GM21786 (cell line): Measurements from ENCODE around the gene TRPM1.

Source experiments
- ATAC-seq: cut with Tn5 transposase; IDR thresholded peaks from one replicate; pipeline ENCODE4 v1.9.1; 2021; ENCODE audit not compliant: unreplicated experiment

TRPM1 gene

DNA sequence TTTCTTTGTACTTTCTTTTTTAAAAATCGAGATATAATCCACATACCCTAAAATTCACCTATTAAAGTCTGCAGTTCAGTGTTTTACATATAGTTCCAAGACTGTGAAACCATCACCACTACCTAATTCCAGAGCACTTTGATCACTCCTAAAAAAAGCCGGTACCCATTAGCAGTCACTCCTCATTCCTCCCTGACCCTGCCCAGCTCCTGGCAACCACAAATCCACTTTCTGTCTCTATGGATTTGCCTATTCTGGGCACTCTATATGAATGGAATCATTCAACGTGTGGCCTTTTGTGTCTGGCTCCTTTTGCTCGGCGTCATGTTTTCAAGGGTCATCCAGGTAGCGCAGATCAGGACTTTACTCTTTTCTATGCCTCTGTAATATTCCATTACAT, 17.3 kb downstream of the TRPM1 start:
- no peak for ATAC-seq

DNA sequence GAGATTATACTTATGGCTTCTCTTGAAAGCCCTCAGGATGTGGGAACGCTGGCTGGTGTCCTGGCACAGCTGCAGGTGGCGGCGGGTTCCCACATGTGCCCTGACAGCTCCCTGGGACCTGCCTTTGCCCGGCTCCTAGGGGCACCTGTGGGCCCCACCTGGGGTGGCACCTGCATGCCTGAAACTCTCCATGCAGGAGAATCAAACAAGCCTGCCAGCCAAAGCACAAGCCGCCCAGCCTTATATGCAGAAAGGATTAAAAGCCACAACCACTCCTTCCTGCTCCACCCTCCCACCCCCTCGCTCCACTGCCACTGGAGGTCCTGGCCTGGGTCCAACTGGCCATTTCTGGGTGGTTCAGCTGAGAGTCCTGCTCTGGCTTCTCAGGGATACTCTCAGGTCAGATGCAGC, 18.1 kb downstream of the TRPM1 start:
- ATAC-seq, result no peak

DNA sequence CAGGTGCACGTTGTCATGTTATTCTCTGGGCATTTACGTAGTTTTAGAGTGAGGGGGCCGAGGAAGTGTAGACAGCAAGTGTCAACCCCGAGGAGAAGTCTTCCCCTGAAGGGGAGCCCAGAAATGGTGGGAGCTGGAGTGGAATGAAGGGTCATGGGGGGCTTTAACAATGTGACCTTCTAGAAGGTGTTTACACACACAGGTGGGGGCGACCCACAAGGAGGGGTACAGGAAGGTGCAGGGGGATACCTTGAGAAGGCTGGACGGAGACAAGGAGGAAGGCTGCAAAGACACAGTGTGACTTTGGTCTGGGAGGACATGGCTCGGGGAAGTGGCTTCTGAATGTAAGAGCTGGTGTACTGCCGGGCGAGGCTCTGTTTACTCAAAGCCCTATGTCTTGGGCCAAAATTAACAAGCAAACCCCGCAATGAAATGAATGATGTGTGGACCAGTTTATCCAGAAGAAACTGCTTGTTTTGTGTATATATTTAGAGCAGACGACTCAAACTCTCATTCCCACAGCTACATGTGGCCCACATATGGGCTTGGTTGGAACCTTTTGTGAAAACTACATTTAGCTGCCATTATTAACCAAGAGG, 18.7 kb downstream of the TRPM1 start:
- no peak for ATAC-seq

DNA sequence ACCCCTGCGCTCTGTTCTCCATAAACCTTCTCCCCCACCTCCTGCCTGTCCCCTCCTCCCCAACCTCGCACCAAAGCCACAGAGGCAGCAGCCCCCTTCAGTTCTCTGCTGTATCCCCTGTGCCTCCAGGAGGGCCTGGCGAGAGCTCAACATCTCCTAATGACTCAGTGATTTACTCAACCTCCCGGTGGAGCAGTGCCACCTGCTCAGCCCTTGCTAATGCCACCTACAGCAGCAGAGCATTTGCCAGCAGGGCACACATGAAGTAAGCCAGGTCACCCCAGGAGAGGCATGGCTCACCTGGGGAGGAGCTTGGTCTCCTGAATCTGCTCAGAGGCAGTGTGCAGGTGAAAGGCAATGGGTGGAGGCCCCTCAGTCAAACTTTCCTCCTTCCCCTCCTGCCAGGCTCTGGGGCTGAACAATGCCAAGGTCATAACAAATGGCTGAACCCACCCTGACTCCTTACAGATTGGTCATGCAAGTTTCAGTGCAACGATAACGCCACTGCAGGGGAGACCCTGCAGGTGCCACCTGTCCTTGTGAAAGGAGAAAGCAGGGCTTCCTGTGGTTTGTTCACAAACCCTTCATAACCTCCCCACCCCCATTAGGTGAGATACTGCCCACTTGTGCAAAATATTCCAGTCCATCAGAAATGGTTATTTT, 19.8 kb downstream of the TRPM1 start:
- no peak for ATAC-seq

DNA sequence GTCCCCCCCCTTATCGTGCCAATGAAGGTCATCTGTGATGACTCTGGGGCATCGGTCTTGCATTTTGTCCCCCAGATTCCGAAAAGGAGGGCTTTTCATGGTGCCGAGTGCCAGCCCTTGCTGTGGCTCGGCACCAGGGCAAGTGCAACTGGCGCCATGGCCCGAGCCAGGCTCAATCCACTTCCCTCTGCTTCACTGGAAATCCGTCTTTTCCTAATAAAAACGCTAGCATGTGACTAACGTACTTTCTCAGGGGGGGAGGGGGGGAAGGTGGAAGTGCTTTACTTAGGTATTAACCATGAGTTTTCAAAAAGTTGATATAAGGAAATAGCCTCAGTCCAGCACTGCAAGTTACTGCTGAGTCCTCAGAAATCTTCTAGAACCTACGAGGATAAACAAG, 20.5 kb downstream of the TRPM1 start:
- ATAC-seq, result no peak

DNA sequence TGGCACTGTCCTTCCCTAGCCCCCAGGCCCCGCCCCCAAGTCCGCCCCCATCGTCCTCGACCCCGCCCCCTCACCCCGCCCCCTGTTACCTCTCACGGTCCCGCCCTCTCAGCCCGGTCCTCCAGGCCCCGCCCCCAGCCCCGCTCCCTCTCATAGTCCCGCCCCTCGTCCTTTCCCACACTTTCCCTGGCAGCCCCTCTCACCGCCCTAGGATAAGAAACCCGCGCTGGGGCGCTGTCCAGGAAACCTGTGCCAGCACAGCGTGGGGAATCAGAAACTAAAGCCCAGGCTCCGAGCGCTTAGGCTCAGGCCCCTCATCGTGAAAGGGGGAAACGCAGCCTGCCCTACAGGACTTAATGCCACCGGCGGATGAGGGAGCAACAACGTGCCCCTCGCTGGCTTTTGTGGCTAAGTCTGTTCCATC, 20.9 kb downstream of the TRPM1 start:
- no peak for ATAC-seq

DNA sequence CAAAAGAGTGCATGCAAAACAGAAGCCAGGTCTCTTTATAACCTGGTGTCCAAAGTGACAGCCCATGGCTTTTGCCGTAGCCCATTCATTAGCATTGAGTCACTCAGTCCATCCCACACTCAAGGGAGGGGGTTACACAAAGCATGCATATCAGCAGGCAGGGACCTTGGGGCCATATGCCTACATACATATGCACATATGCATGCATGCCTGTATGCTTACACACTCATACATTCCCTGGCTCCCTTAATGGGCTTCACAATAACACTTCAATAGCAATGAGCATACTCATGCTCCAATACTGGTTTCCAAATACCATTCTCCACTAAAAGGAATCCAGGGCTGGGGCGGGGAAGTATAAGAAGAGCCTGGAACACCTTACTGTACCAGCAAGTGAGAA, 22.0 kb downstream of the TRPM1 start:
- ATAC-seq, result no peak

DNA sequence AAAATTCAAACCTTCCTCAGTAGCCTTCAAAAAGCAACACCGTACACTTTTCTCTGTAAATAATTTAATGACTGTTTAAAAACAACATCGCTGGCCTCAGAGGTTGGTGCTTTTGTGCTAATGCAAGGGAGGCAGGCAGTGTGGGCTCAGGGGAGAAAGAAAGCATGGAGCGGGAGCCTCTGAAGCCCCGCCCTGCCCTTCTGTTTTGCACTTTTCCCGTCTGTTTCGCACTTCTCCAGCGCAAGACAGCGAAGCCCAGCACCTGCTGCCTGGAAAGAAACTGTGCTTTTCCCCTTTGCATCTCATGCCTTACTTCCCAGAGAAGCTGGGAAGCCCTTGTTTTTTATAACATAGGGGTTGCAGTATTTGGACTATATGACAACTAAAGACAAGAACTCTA, 23.1 kb downstream of the TRPM1 start:
- ATAC-seq, result no peak

DNA sequence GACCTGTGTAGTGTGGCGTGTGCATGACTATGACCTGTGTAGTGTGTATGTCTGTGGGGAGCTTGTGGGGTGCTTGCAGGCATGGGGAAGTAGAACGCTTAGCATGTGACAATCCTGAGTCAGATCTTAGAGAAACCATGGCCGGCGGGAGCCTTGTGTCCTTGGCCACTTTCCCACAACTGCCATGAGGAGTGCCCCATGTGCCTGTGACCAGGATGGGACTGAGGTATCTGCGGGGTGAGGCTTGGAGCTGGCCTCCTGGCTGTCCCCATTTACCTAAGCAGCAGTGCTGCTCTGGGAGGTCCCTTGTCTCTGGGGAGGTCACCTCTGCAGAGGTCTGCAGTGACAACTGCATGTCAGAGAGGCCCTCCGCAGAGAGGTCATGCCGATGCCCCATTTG, 23.6 kb downstream of the TRPM1 start:
- no peak for ATAC-seq

DNA sequence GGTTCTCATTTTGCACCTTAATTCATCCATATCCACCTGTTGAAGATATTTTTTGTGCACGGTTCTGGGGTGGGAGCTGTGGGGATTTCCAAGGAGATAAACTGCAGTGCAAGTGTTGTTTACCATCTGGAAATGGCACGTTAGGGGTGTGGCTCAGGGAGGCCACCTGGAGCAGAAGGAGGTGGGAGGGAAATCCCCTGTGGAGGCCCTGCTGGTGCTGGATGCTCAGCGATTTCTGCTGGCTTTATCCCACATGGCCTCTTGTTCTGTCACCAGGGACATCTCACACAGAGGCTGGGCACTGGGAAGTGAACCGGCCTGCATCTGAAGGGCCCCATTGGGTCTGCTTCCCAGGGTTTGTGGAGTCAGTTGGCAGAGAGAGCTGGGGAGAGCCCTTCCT, 24.3 kb downstream of the TRPM1 start:
- no peak for ATAC-seq

DNA sequence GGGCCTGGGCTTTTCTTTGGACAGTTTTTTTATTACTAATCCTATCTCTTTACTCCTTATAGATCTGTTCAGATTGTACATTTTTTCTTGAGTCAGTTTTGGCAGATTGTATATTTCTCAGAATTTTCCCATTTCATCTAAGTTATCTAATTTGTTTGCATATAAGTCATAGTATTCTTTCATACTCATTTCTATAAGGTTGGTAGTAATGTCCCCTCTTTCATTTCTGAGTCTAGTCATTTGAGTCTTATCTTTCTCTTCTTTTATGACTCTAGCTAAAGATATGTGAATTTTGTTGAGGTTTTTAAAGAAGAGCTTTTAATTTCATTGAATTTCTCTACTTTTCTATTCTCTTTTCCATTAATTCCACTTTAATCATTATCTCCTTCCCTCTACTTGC, 27.2 kb downstream of the TRPM1 start:
- ATAC-seq, result no peak

DNA sequence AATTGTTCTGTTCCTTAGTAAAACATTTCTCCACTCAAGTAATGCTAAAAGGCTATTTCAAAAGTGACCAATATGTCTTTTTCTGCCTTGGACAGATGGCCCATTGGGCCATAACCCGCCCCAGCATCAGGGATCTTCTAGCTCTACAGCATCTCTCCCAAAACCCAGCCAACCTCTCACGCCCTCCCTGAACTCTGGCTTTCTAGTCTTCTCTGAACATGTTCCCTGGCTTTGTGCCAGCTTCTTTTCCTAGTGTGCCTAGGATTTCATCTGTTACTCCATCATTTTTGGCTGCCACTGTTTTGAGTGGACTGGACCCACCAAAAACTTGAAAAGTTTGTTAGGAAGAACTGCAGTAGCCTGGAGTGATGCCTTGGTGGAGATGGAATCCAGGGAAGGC, 30.7 kb downstream of the TRPM1 start:
- ATAC-seq, result no peak

DNA sequence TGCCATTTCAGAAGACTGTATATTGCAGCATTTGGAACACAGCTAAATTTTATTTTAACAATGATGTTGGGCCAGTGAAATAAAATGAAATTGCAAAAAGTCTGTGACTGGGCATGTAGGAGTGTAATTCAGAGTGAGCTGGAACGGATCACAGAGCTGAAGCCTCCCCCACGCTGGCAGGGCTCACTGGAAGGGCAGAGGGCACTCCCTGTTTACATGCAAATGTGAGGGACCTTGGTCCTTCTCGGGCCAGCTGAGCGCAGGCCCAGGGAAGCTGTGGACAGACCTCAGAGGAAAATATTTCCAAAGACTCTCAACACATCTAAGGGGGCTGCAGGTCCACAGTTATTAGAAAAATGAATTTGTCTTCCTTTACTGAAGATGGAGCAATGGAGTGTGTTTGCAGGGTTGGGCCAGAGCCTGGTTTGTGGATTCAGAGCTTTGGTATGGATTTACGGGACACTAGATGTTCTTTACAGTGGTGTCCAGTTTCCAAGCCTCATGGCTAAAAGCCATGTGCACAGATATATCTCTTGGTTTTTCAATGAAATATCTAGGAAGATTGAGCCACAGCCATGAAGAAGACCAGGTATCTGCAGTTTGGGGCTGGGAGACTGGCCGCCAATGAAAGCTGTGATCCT, 32.0 kb downstream of the TRPM1 start:
- no peak for ATAC-seq

DNA sequence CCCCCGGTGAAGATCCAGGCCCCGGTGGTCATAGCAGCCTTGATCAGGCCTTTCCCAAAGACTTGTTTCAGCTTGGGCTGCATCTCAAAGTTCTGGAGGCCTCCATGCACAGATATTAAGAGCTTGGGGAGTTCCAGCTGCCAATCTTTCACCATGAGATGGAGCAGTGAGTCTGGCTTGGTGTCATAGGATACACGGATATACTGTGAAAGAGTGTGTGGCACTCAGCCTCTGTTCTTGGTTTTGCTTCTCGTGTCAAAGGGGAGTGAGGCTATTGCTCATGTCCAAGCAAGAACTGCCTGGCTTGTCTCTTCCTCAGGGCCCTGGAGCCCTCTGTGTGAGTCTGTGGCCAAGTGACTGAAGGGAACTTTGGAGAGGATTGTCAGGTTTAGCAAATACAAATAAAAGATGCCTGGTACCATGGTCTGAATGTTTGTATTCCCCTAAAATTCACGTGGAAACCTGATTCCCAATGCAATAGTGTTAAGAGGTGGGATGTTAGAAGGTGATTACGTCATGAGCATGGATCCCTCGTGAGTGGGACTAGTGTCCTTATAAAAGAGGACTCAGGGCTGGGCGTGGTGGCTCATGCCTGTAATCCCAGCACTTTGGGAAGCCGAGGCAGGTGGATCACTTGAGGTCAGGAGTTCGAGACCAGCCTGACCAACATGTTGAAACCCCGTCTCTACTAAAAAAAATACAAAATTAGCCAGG, 33.5 kb downstream of the TRPM1 start:
- no peak for ATAC-seq

DNA sequence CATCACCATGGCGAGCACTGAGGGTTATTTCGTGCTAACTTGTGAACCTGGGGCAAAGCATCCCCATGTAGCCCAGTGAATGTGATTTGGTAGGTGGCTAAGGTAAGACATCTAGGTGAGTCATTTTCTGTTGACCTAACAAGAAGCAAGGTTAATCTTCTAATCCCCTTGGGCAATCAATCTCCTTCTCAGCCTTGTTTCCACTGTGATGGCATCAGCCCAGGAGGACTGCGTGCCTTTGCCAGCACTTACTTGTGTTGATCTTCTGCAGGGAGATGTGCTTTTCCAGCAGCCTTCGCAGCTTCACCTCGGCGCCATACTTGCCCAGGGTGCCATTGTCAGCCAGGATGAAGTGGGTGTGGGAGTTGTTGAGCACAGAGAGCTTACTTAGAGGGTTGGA, 35.7 kb downstream of the TRPM1 start:
- no peak for ATAC-seq

DNA sequence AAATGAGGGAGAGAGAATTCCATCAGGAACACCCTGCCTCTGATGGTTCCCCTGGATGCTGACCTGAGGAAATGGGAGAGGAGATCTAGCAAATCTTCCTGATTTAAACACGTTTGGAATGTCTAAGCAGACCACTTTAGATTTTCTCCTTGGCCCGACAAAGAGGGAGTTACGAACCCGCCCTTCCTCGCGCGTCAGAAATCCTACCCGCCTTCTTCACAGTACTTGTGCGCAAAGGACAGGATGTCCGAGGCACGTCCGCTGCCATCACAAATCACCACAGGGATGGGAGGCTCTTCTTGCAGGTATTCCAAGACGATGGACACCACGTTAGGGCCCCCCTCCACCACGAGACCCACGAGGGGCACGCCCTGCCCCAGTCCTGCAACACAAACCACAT, 38.6 kb downstream of the TRPM1 start:
- ATAC-seq, result no peak

DNA sequence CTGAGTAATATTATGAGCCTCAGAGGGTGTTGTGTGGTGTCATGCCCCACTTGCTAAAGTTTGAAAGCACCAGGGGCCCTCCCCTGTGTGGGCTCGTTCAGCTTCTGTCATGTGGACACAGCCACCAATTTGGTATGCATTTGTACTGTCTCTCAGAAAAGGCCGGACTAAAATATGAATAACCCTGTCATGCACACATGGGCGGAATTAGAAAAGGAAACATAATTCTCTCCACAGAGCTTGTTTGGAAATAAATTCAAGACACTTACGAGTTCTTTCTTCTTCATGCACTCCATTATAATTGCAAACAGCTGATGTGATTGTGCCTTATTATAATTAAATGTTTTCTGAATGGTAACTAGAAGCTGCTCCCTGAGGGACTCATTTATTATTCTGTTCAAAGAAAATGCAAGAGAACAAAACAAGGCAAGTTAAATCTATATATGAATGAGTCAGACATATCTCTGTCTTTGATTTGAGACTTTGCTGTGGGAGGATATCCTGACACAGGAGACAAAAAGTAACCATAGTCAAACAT, 39.1 kb downstream of the TRPM1 start:
- no peak for ATAC-seq

DNA sequence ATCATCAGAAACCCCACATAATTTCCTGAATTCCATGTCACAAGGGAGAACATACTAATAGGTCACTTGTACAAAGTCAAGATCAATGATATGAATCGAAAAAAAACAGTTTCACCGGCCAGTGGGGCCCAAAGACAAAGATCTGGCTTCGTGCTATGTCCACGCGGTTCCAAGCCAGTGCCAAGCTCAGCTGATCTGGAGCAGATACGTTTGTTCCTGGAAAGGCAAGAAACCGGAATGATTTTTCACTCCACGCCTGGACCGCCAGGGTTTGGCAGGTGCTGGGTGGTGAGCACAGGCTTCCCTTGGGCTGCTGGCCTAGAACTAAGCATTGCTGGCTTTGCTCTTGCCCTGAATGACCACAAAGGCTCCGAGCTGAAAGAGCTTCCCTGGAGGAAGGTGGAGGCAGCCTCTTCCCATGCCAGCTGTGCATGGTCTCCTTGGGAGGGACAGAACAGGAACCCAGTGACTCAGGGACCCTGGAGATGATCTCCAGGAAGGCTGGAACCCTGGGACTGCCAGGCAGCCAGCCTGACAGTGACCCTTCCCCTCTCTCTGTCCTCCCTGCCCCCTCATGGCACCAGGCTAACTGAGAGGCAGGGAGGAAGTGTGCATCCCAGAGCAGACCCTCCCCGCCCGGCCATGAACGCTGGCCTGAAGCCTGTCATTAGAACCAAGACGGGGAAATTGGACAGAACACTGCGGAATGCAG, 40.9 kb downstream of the TRPM1 start:
- no peak for ATAC-seq

DNA sequence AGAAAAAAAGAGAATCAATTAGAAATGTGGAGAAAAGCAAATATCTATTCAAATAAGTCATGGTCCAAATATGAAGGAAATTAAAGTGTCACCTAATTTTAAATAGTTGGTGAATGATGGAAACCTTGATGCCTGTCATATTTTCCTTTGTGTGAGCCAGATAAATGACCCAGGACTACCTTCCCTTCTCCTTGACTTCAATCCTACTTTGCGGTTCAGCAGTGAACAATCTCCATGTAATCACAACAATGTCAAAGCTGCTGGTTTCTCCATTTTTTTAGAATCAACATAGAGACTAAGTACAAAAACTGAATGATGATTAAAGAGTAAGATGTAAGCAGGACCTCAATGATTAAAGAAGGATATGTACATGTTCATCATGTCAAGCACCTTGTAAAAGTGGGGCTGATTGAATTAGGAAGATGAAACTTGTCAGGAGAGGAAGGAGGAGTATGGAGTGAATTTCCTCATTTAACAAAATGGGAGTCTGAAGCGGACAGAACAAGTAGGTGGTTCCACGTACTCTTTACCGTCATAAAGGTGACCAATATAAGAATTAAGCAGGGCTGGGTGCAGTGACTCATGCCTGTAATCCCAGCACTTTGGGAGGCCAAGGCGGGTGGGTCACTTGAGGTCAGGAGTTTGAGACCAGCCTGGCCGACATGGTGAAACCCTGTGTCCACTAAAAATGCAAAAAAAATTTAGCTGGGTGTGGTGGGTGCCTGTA, 43.1 kb downstream of the TRPM1 start:
- no peak for ATAC-seq

DNA sequence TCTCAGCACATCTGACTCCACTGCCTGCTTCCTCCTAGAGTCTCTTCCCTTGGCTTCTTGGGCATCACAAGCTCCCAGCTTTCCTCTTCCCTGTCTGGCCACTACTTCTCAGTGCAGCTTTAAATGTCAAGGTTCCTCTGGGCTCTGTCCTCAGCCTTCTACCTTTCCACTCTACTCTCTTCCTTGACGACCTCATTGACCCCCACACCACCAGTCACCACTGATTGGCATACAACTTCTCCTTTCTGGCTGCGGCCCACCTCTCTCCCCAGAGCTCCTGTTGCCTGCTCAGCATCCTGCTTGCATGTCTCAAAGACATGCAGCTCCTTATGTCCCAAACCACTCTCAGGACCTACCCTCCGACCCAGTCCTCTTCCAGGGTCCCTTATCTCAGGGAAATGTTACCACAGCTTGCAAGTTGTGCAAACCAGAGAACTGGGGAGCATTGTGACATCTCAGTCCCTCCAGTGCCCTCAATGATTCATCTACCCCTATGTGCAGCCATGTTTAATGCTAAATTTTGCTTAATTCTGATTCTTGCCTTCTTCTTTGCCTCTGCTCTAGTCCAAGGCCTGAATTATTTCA, 49.9 kb downstream of the TRPM1 start:
- no peak for ATAC-seq
